ENCODE results near the gene ZNF562.
A peak's percentile ranks its signal among the peaks of the same experiment; 100 is the strongest.

Gene ZNF562

GRCh38 chr19:9641810-9642209 is 33.1 kb downstream of the ZNF562 start:
- no peak for DNase-seq

DNA sequence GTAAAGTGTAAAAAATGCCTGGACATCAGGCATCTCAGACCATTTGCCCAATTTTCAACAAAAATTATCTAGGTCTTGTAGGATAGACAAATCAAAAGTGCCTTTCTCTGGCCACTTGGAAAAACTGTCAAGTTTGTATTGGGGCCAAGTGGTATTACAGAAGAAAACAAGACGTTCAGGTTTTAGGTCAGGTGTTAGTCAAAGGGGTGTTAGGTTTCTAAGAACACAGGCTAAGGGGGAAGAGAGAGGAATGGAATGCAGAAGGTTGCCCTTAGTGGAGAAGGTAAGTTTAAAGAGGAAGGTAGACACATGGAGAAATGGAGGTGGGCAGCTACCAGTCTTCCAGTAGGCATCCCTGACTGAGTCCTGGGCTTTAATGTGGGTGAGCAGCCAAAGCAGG is 33.9 kb downstream of the ZNF562 start:
- DNase-seq, result no peak

- DNase-seq, result no peak
These were observed 38.9 kb downstream of the ZNF562 start for GRCh38 chr19:9636018-9636417.

- DNase-seq, result no peak
These were observed 47.0 kb downstream of the ZNF562 start for GRCh38 chr19:9627856-9628255.

DNA sequence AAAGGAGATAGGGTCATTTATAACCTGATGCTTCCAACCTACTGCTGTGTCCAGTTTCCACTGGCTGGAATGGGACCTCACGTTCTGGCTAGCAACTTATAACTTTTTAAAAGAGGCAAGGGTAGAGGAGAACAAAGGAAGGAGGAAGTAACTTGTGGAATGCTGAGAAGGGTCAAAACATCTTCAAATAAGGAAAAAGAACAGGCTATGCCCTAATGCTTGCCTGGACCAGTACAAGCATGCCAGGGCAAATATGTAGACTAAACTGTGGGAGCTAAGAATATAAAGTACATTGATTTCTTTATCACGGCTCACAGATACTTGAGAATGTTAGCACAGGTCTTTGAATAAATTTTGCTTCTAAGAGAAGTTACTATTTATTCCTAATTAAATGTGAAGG is 52.4 kb downstream of the ZNF562 start:
- DNase-seq, result no peak

DNA sequence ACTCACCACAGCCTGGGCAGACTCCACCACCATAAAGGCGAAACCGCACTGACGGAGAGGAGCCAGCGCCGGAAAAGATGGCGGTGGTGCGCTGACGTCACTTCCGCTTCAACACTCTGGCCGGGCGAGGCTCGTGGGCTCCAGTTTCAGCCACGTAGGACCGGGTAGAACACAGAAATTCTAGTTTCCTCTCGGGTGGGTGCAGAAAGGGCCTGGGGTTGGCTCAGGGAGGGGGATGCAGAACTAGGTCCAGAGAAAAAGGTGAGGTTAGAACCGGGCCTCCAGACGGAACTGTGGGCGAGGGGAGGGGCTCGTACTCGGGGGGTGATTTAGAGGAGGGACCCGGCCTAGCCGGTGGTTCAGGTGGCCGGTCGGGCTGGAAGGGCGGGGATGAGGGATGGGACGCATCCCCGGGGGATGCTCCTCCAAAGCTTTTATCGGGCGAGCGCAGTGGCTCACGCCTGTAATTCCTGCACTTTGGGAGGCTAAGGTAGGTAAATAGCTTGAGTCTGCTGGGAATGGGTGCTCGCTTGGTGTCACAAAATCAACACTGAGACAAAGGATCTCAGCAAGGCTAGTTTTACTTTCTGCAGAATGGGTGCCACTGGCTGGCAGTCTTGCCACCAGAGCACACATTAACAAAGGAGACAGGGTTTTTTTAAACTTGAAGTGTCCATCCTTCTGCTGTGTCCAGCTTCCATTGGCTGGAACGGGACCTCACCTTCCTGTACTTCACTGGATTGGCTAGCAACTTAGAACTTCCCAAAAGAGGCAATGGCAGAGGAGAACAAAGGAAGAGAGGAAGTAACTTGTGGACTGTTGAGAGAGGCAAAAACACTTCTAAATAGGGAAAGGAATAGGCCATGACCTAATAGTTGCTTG is 53.5 kb downstream of the ZNF562 start, which contains the start of gene ZNF561:
TSS of gene ZNF561 (minus strand) at position 77 of the 882 bp plus-strand sequence. CDS start 1,776 bp downstream, outside the sequence.
- peak; percentile 92 for DNase-seq

GRCh38 chr19:9620842-9621155 is 54.1 kb downstream of the ZNF562 start:
- DNase-seq, result no peak

DNA sequence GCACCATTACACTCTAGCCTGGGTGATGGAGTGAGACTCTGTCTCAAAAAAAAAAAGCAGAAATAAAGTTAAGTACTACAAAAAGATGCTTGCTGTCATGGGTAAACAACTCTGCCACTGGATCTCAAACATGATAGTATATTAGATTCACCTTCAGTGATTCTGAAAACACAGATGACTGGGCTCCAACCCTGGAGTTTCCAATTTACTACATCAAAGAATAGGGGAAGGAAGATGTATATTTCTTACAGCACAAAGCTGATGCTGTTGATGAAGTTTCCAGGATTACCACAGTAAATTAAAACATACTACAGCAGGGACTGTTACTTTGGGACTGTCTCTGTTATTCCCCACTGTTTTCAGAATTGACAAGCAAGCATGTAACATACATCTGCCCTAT is 59.1 kb downstream of the ZNF562 start:
- no peak for DNase-seq

GRCh38 chr19:9610484-9611113 is 64.3 kb downstream of the ZNF562 start:
- DNase-seq, result no peak

- no peak for DNase-seq
These were observed 66.0 kb downstream of the ZNF562 start for GRCh38 chr19:9608912-9609311.

- no peak for DNase-seq
These were observed 77.9 kb downstream of the ZNF562 start for GRCh38 chr19:9597027-9597426.

Data from stimulated activated CD4-positive, alpha-beta T cell treated with anti-CD3 and anti-CD28 coated beads, Interleukin-15, amount 100 ng/mL, for 24 hours (primary cell).